Lower leg skin (tissue), 3 donors: ENCODE measurements around the gene CLASRP.

Experiments
- POLR2A ChIP-seq, 2 donors: fragments of 450-650 bp; IDR thresholded peaks; one replicate each; pipeline ENCODE4 v1.6.1; 2016 to 2017; ENCODE audit warnings: antibody characterized with exemption in 2 of 2, mild to moderate bottlenecking in 1 of 2, moderate library complexity in 1 of 2
- TF ChIP-seq, protein P1 (sequence below), 3 donors: fragments of 450-650 bp; IDR thresholded peaks; one replicate each; pipeline ENCODE4 v1.5.1; 2016; ENCODE audit warnings: antibody characterized with exemption in 3 of 3, mild to moderate bottlenecking in 3 of 3, moderate library complexity in 2 of 3

DNA sequence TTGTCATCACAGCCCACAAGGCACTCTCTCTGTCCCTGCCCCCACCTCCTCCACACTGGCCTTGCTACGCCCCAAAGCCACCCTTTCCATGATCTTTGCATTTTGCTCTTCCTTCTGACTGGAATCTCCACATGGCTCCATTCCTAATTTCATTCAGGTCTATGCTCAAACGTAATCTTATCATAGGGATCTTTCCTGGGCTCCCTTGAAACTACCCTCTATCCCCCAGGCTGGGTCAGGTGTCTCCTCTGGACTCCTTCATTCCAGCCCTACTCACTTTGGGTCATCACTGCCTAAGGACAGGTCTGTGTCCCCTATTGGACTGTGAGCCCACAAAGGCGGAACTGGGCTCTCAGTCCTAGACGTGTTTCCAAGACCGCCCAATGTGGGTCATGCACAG, 43.3 kb downstream of the CLASRP start:
- TF ChIP-seq, protein P1, sequence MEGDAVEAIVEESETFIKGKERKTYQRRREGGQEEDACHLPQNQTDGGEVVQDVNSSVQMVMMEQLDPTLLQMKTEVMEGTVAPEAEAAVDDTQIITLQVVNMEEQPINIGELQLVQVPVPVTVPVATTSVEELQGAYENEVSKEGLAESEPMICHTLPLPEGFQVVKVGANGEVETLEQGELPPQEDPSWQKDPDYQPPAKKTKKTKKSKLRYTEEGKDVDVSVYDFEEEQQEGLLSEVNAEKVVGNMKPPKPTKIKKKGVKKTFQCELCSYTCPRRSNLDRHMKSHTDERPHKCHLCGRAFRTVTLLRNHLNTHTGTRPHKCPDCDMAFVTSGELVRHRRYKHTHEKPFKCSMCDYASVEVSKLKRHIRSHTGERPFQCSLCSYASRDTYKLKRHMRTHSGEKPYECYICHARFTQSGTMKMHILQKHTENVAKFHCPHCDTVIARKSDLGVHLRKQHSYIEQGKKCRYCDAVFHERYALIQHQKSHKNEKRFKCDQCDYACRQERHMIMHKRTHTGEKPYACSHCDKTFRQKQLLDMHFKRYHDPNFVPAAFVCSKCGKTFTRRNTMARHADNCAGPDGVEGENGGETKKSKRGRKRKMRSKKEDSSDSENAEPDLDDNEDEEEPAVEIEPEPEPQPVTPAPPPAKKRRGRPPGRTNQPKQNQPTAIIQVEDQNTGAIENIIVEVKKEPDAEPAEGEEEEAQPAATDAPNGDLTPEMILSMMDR (IDR thresholded peaks at IDR 0.05): no peak
- no peak for TF ChIP-seq POLR2A (IDR thresholded peaks at IDR 0.05)
